Transverse colon (tissue), 4 donors: ENCODE results near the gene UMAD1. TPM values are rescaled to one million over a fixed set of nuclear protein-coding genes. Genes with fewer than 3 reads are reported as not detected.

Source experiments
- DNase-seq: peaks from one replicate; pipeline ENCODE4 v3.0.0-alpha.2; 2019
- H3K27ac ChIP-seq, 4 donors: fragments of 200-600 bp; sonication (generic); 2 replicates each; pipeline ENCODE4 v1.5.1; 2016 to 2018; ENCODE audit warnings: inconsistent platforms in 4 of 4
- H3K27me3 ChIP-seq: fragments of 200-600 bp; sonication (generic); 2 replicates; pipeline ENCODE4 v1.5.1; 2017; ENCODE audit warnings: inconsistent platforms
- H3K36me3 ChIP-seq, 4 donors: fragments of 200-600 bp; sonication (generic); 2 replicates each; pipeline ENCODE4 v1.5.1; 2017 to 2019; ENCODE audit warnings: inconsistent platforms in 4 of 4
- H3K4me1 ChIP-seq, 4 donors: fragments of 200-600 bp; sonication (generic); 2 replicates each; pipeline ENCODE4 v1.5.1; 2017 to 2020; ENCODE audit warnings: inconsistent platforms in 4 of 4
- H3K4me3 ChIP-seq, 4 donors: fragments of 200-600 bp; sonication (generic); 1 replicate in 1 of 4; 2 replicates in 3 of 4; pipeline versions ENCODE4 v1.5.1 to v1.6.1; 2017 to 2019; ENCODE audit warnings: inconsistent platforms in 4 of 4
- H3K9me3 ChIP-seq, 2 donors: fragments of 200-600 bp; sonication (generic); 2 replicates each; pipeline ENCODE4 v1.5.1; 2017 to 2019; ENCODE audit warnings: inconsistent platforms in 2 of 2
- EP300 ChIP-seq: sonication (generic); formaldehyde crosslinking; IDR thresholded peaks from one replicate; pipeline ENCODE4 v1.6.1; 2017; ENCODE audit warnings: antibody characterized with exemption, low read depth
- POLR2A ChIP-seq: fragments of 450-650 bp; IDR thresholded peaks from one replicate; pipeline ENCODE4 v1.6.1; 2016; ENCODE audit warnings: antibody characterized with exemption, mild to moderate bottlenecking, moderate library complexity
- POLR2AphosphoS5 ChIP-seq, 3 donors: sonication (generic); formaldehyde crosslinking; IDR thresholded peaks; one replicate each; pipeline ENCODE4 v1.6.1; 2016; ENCODE audit warnings: antibody characterized with exemption in 3 of 3
- WGBS, 2 donors: methylation state at CpG; one replicate each; pipeline ENCODE4 v1.1.5; 2018; ENCODE audit warnings: low coverage in 1 of 2; 5-methylcytosine and 5-hydroxymethylcytosine counted together
- in situ Hi-C, 4 donors: fragments of 200-750 bp; cut with MboI; loops; one replicate each; pipeline versions ENCODE4 v1.15.0 to v1.15.1; 2017; ENCODE audit warnings: low sequenced_read_pairs in 3 of 4, low pct_ligation_motif_present in 1 of 4, low pct_unique_long_range_greater_than_20kb in 1 of 4
- intact Hi-C: fragments of 100-400 bp; cut with DNase I; formaldehyde crosslinking; loops from one replicate; pipeline ENCODE4 v1.15.1; 2023; ENCODE audit warnings: low total_unique reads
- total RNA-seq, 4 donors: library from RNA; depleted of rRNA; stranded (reverse); fragments of >200 nt; gene quantifications; one replicate each; pipeline ENCODE4 v1.1.0, GENCODE V29; 2016
- TF ChIP-seq, protein P1 (sequence below), 5 experiments: fragments of 200-600 bp in 3 of 5; fragments of 450-650 bp in 2 of 5; sonication (generic) in 3 of 5; IDR thresholded peaks; 1 replicate in 2 of 5; 2 replicates in 3 of 5; pipeline ENCODE4 v1.5.1; 2016 to 2017; ENCODE audit warnings: antibody characterized with exemption in 5 of 5, inconsistent platforms in 3 of 5, mild to moderate bottlenecking in 2 of 5, moderate library complexity in 1 of 5

The UMAD1 gene
- total RNA-seq, 4 donors from 2014 or later: 0.40 to 21.3 (median 14.6) TPM

DNA sequence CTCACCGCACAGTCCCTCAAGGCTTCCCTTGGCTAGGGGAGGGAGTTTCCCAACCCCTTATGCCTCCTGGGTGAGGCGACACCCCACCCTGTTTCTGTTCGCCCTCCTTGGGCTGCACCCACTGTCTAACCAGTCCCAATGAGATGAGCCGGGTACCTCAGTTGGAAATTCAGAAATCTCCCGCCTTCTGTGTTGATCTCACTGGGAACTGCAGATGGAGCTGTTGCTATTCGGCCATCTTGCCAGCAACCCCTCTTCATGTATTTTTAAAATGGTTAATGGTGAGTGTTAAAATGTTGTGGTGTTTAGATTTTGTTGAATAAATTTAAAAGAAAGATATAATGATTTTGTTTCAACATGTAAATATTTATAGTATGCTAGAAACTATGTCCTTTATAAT lies 22.0 kb downstream of the UMAD1 start:
- 84 to 95% methylated on average over 3 to 6 of the region's 6 CpGs for WGBS, 2 donors
- no peak for DNase-seq
- H3K9me3 ChIP-seq: no peaks in the 10 kb centered on the region
- no peaks in the 10 kb centered on the region for H3K4me1 ChIP-seq
- H3K36me3 ChIP-seq: no peaks in the 10 kb centered on the region
- no peaks in the 10 kb centered on the region for H3K27me3 ChIP-seq
- TF ChIP-seq POLR2A: no peak
- TF ChIP-seq, protein P1, sequence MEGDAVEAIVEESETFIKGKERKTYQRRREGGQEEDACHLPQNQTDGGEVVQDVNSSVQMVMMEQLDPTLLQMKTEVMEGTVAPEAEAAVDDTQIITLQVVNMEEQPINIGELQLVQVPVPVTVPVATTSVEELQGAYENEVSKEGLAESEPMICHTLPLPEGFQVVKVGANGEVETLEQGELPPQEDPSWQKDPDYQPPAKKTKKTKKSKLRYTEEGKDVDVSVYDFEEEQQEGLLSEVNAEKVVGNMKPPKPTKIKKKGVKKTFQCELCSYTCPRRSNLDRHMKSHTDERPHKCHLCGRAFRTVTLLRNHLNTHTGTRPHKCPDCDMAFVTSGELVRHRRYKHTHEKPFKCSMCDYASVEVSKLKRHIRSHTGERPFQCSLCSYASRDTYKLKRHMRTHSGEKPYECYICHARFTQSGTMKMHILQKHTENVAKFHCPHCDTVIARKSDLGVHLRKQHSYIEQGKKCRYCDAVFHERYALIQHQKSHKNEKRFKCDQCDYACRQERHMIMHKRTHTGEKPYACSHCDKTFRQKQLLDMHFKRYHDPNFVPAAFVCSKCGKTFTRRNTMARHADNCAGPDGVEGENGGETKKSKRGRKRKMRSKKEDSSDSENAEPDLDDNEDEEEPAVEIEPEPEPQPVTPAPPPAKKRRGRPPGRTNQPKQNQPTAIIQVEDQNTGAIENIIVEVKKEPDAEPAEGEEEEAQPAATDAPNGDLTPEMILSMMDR (IDR thresholded peaks at IDR 0.05): no peak
- TF ChIP-seq EP300: no peak
- TF ChIP-seq POLR2AphosphoS5 (IDR thresholded peaks at IDR 0.05): no peak
- H3K27ac ChIP-seq: no peak overlapping the region
- no peak overlapping the region for H3K4me3 ChIP-seq
- in situ Hi-C loops: no loop called here
- intact Hi-C loops: no loop called here

DNA sequence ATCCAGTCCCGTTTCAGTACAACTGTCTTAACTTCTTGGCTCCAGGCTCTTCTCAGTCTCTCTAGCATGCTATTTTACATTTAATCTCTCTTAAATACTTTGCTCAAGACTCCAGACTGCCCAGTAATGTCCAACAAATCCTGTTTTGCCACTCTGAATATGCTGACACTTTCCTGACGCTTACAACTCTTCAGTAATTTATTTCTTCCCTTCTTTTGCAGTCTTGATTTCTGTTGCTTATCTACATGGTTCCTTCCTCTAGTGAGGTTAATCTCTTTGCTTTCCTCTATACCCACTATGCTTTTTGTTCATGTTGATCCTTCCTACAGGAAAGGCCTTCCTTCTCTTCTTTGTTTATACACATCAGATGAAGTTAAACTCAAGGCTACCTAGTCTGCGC lies 23.7 kb downstream of the UMAD1 start:
- H3K4me3 ChIP-seq: no peak overlapping the region
- no peaks in the 10 kb centered on the region for H3K4me1 ChIP-seq
- H3K27me3 ChIP-seq: no peaks in the 10 kb centered on the region
- H3K27ac ChIP-seq: no peak overlapping the region
- WGBS, 2 donors: 73 to 82% methylated on average over 2 to 3 of the region's 3 CpGs
- in situ Hi-C loops (no loop called here), intact Hi-C loops (no loop called here)
- no peak for TF ChIP-seq EP300
- TF ChIP-seq POLR2AphosphoS5 (IDR thresholded peaks at IDR 0.05): no peak
- no peak for TF ChIP-seq POLR2A
- TF ChIP-seq, protein P1 (IDR thresholded peaks at IDR 0.05): no peak
- H3K9me3 ChIP-seq: no peaks in the 10 kb centered on the region
- DNase-seq: no peak
- H3K36me3 ChIP-seq: no peaks in the 10 kb centered on the region

DNA sequence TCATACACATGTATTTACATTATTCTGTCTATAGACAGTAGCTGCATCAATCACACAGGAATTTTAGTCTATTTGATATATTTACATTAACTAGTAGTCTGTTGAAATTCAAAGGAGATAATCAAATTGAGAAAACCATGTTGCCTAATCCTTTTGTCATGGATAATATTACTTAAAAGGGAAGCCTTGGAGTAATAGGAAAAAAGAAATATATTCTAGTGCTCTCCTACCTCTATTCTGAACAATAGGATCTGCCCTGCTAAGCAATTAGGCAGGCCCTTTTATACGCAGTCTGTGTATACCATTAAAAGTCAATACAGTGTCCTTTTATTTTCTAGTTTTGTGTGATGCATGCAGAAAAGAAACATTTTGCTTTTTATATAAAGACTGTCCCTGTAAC lies 24.5 kb downstream of the UMAD1 start:
- Histone ChIP-seq H3K4me3 (no peak overlapping the region), H3K27ac (no peak overlapping the region), H3K4me1 (no peaks in the 10 kb centered on the region), H3K36me3 (no peaks in the 10 kb centered on the region), H3K27me3 (no peaks in the 10 kb centered on the region), H3K9me3 (no peaks in the 10 kb centered on the region)
- TF ChIP-seq, protein P1 (IDR thresholded peaks at IDR 0.05): no peak
- TF ChIP-seq POLR2A (no peak), EP300 (no peak), POLR2AphosphoS5 (IDR thresholded peaks at IDR 0.05) (no peak)
- intact Hi-C loops (no loop called here), in situ Hi-C loops (no loop called here)
- 92 to 100% methylated on average over 1 of the region's 1 CpG for WGBS, 2 donors
- DNase-seq: no peak

DNA sequence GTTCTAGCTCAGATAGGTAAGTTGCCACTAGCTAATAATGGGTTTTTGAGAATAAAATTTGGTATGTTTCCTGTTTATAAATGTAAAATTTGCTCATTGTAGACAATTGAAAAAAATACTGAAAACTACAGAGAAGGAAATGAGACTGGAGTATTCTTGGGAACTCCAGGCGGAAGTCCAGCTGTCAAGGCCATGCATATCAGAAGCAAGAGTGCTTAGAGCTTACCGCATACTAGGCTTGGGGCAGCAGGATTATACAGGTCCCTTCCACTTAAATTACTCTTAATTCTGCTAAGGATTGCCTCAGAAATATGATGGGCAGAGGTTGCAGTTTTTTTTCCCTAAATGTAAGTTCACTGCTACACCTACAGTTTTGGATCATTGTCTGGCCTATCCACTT lies 26.6 kb downstream of the UMAD1 start:
- Histone ChIP-seq H3K27me3 (no peaks in the 10 kb centered on the region), H3K4me3 (no peak overlapping the region), H3K27ac (no peak overlapping the region), H3K36me3 (no peaks in the 10 kb centered on the region), H3K4me1 (no peaks in the 10 kb centered on the region), H3K9me3 (no peaks in the 10 kb centered on the region)
- intact Hi-C loops (no loop called here), in situ Hi-C loops (no loop called here)
- TF ChIP-seq, protein P1 (IDR thresholded peaks at IDR 0.05): no peak
- TF ChIP-seq POLR2A: no peak
- TF ChIP-seq POLR2AphosphoS5 (IDR thresholded peaks at IDR 0.05): no peak
- no peak for TF ChIP-seq EP300
- WGBS, 2 donors: 83 to 89% methylated on average over 2 of the region's 2 CpGs
- DNase-seq: no peak
